Measurements from ENCODE around the gene RNF121. TPM values are rescaled to one million over a fixed set of nuclear protein-coding genes. Genes with fewer than 3 reads are reported as not detected.

The RNF121 gene
- total RNA-seq, 2 donors from 2014 or later, result 28.6 to 43.0 TPM

- intact Hi-C loops (cut with DNase I), result no loop called here
- H3K27ac ChIP-seq, result no peak overlapping the region
- no peak overlapping the region for H3K4me3 ChIP-seq
- no peaks in the 10 kb centered on the region for H3K27me3 ChIP-seq
- no peaks in the 10 kb centered on the region for H3K9me3 ChIP-seq
- H3K4me1 ChIP-seq, result peaks cover 5% of the 10 kb centered on the region
- no peak for DNase-seq
- TF ChIP-seq CTCF (IDR thresholded peaks at IDR 0.05), result no peak
- no peak overlapping the region for H3K9ac ChIP-seq (ENCODE audit: low read depth in 2 of 2, low read length in 2 of 2)
- no peaks in the 10 kb centered on the region for H3K36me3 ChIP-seq
These were observed 59.2 kb downstream of the RNF121 start for GRCh38 chr11:71988050-71988449.

GRCh38 chr11:71990701-71991100, 61.9 kb downstream of the RNF121 start:
- no peak for TF ChIP-seq CTCF (IDR thresholded peaks at IDR 0.05)
- no peaks in the 10 kb centered on the region for H3K9me3 ChIP-seq
- H3K27ac ChIP-seq, result no peak overlapping the region
- no peak overlapping the region for H3K9ac ChIP-seq (ENCODE audit: low read depth in 2 of 2, low read length in 2 of 2)
- no peak overlapping the region for H3K4me3 ChIP-seq
- no peak for DNase-seq
- peaks cover 5% of the 10 kb centered on the region for H3K4me1 ChIP-seq
- no peaks in the 10 kb centered on the region for H3K36me3 ChIP-seq
- H3K27me3 ChIP-seq, result no peaks in the 10 kb centered on the region
- intact Hi-C loops (cut with DNase I), result no loop called here

- intact Hi-C loops (cut with DNase I), result no loop called here
- Histone ChIP-seq H3K9ac (ENCODE audit: low read depth in 2 of 2, low read length in 2 of 2) (no peak overlapping the region), H3K36me3 (no peaks in the 10 kb centered on the region)
These were observed 62.6 kb downstream of the RNF121 start for GRCh38 chr11:71991494-71991893.

GRCh38 chr11:71992136-71992730, 63.4 kb downstream of the RNF121 start:
- no peak overlapping the region for H3K4me3 ChIP-seq
- no peak for TF ChIP-seq CTCF (IDR thresholded peaks at IDR 0.05)
- peaks cover 5% of the 10 kb centered on the region for H3K4me1 ChIP-seq
- intact Hi-C loops (cut with DNase I), result no loop called here
- no peak for DNase-seq
- no peak overlapping the region for H3K9ac ChIP-seq (ENCODE audit: low read depth in 2 of 2, low read length in 2 of 2)
- H3K27ac ChIP-seq, result no peak overlapping the region
- H3K9me3 ChIP-seq, result no peaks in the 10 kb centered on the region
- no peaks in the 10 kb centered on the region for H3K27me3 ChIP-seq
- no peaks in the 10 kb centered on the region for H3K36me3 ChIP-seq

More at GRCh38 chr11:71991494-71991893, 62.6 kb downstream of the RNF121 start:
- no peak for DNase-seq
- no peak for TF ChIP-seq CTCF (IDR thresholded peaks at IDR 0.05)
- H3K4me3 ChIP-seq, result no peak overlapping the region
- H3K4me1 ChIP-seq, result peaks cover 5% of the 10 kb centered on the region
- no peaks in the 10 kb centered on the region for H3K27me3 ChIP-seq
- H3K27ac ChIP-seq, result no peak overlapping the region
- H3K9me3 ChIP-seq, result no peaks in the 10 kb centered on the region

GRCh38 chr11:71994786-71995185, 65.9 kb downstream of the RNF121 start:
- Histone ChIP-seq H3K9me3 (no peaks in the 10 kb centered on the region), H3K4me1 (peaks cover 3% of the 10 kb centered on the region), H3K4me3 (no peak overlapping the region), H3K9ac (ENCODE audit: low read depth in 2 of 2, low read length in 2 of 2) (no peak overlapping the region), H3K36me3 (no peaks in the 10 kb centered on the region), H3K27me3 (no peaks in the 10 kb centered on the region), H3K27ac (no peak overlapping the region)
- TF ChIP-seq CTCF (IDR thresholded peaks at IDR 0.05), result no peak
- intact Hi-C loops (cut with DNase I), result no loop called here
- DNase-seq, result no peak
